Dendritic cell treated with granulocyte-macrophage colony-stimulating factor and Interleukin-4, amounts not matched to agents 40 ng/mL and 50 ng/mL, for 4 days (primary cell): Measurements from ENCODE around the gene ZMYM5.
A peak's percentile ranks its signal among the peaks of the same experiment; 100 is the strongest.
"Not testable (repeated sequence)": the region's sequence is repeated elsewhere in the genome, so short reads cannot be mapped to it uniquely, and the experiment has no call there.

ENCODE experiments used
- H3K27ac Mint-ChIP-seq: one replicate; pipeline ENCODE4 v1.8.0; 2022; ENCODE audit warnings: mild to moderate bottlenecking, mixed read lengths
- H3K27me3 Mint-ChIP-seq: one replicate; pipeline ENCODE4 v1.8.0; 2022; ENCODE audit warnings: mild to moderate bottlenecking, mixed read lengths
- H3K36me3 Mint-ChIP-seq: one replicate; pipeline ENCODE4 v1.8.0; 2022; ENCODE audit warnings: low read depth, mixed read lengths
- H3K4me1 Mint-ChIP-seq: one replicate; pipeline ENCODE4 v1.8.0; 2022; ENCODE audit warnings: low read depth, mixed read lengths
- H3K4me3 Mint-ChIP-seq: one replicate; pipeline ENCODE4 v1.8.0; 2022; ENCODE audit warnings: mild to moderate bottlenecking, moderate library complexity, mixed read lengths
- H3K9me3 Mint-ChIP-seq: one replicate; pipeline ENCODE4 v1.8.0; 2022; ENCODE audit warnings: mixed read lengths
- intact Hi-C: fragments of 100-400 bp; cut with micrococcal nuclease; formaldehyde crosslinking; loops from one replicate; pipeline ENCODE4 v1.15.0; 2022

The ZMYM5 gene

DNA sequence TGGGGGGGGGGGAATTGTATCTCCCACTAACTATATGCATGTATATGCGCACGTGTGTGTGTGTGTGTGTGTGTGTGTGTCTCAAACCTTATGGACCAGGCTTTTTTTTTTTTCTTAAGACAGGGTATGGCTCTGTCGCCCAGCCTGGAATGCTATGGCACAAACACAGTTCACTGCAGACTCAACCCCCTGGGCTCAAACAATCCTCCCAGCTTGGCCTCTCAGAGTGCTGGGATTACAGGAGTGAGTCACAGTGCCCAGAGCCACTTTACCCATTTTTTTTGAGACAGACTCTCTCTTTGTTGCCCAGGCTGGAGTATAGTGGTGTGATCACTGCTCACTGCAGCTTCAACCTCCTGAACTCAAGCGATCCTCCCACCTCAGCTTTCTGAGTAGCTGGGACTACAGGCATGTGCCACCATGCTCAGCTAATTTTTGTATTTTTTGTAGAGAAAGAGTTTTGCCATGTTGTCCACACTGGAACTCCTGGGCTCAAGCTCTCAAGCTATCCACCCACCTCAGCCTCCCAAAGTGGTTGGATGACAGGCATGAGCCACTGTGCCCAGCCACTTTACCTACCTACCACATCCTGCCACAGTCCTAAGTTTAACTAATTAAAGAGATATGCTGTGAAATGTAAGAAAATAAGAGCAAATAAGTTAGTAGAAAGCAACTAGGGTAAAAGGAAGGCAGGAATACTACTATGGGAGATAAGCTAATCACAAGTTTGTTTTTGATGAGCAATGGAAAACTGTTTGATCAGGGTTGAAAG lies 2.4 kb downstream of the ZMYM5 start:
- peaks cover 77% of the 10 kb centered on the region for H3K36me3 Mint-ChIP-seq
- H3K4me3 Mint-ChIP-seq = peak overlapping the region; percentile 95
- peaks cover 27% of the 10 kb centered on the region for H3K4me1 Mint-ChIP-seq
- no peaks in the 10 kb centered on the region for H3K9me3 Mint-ChIP-seq
- H3K27me3 Mint-ChIP-seq = no peaks in the 10 kb centered on the region
- intact Hi-C loops = loop anchor here (5.0 kb wide), 1 partner anchor 229 kb away; the partner anchor contains the start of gene MPHOSPH8
- H3K27ac Mint-ChIP-seq = no peak overlapping the region

DNA sequence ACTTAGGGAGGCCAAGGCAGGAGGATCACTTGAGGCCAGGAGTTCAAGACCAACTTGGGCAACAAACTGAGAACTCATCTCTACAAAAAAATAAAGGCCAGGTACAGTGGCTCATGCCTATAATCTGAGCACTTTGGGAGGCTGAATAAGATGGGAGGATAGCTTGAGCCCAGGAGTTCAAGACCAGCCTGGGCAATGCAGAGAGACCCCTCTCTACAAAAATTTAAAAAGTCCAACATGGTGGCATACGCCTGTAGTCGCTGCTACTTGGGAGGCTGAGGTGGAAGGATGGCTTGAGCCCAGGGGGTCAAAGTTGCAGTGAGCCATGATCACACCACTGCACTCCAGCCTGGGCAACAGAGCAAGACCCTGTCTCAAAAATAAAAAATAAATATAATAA lies 5.8 kb downstream of the ZMYM5 start:
- Mint-ChIP-seq H3K4me1 (peaks cover 27% of the 10 kb centered on the region), H3K36me3 (peaks cover 77% of the 10 kb centered on the region)
- H3K27me3 Mint-ChIP-seq, H3K27ac Mint-ChIP-seq, intact Hi-C loops, H3K9me3 Mint-ChIP-seq, H3K4me3 Mint-ChIP-seq: not testable (repeated sequence)

DNA sequence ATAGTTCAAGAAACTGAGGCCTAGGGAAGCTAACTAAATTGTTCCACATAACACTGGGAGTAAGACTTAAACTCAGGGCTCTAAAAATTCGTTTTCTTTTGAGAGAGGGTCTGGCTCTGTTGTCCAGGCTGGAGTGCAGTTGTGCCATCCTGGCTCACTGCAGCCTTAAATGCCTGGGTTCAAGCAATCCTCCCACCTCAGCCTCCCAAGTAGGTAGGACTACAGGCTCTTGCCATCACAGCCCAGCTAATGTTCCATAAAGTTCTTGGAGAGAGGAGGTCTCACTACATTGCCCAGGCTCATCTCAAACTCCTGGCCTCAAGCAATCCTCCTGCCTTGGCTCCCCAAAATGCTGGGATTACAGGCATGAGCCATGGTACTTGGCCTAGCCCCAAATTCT lies 10.7 kb downstream of the ZMYM5 start:
- H3K27ac Mint-ChIP-seq = no peak overlapping the region
- no peaks in the 10 kb centered on the region for H3K9me3 Mint-ChIP-seq
- H3K4me3 Mint-ChIP-seq = no peak overlapping the region
- H3K27me3 Mint-ChIP-seq = no peaks in the 10 kb centered on the region
- peaks cover 70% of the 10 kb centered on the region for H3K36me3 Mint-ChIP-seq
- intact Hi-C loops = no loop called here
- no peaks in the 10 kb centered on the region for H3K4me1 Mint-ChIP-seq

DNA sequence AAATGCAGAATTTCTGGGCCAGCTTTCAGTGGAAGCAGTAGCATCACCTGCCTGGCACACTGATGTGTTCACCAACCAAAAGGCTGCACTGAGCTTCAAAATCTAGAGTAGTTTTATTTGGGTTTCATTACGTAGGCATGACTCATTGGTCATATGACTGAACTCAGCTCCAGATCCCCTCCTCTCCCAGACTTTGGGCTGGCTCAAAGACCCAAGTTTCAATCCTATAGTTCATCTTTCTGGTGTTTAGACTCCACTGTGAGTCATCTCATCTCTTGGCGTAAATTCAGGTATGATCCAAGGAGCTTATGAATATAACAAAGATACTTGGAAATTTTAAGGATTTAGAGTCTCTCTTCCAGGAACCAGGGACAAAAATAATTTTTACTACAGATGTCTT lies 17.7 kb downstream of the ZMYM5 start:
- H3K27me3 Mint-ChIP-seq = no peaks in the 10 kb centered on the region
- H3K36me3 Mint-ChIP-seq = peaks cover 75% of the 10 kb centered on the region
- no peak overlapping the region for H3K27ac Mint-ChIP-seq
- H3K9me3 Mint-ChIP-seq = no peaks in the 10 kb centered on the region
- intact Hi-C loops = no loop called here
- no peak overlapping the region for H3K4me3 Mint-ChIP-seq
- peaks cover 5% of the 10 kb centered on the region for H3K4me1 Mint-ChIP-seq

DNA sequence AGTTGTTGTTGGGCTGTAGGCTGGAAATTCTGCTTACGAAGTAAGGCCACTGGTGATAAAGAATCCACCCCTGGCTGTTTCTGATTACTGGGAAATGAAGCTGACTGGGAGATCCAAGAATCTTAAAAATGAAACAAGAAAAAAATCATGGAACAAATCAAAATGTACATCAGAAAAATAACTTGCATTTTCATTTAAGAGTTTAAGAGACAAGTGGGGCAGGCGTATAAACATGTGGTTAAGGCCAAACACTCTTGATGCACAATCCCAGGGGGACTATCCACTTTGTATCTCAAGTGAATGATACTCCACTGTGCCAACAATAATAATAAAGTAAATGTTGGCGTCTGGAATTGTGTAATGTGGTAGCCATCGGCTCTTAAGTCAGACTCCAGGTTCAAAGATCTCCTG lies 24.6 kb downstream of the ZMYM5 start:
- Mint-ChIP-seq H3K27ac (no peak overlapping the region), H3K36me3 (peaks cover 83% of the 10 kb centered on the region), H3K4me3 (no peak overlapping the region), H3K27me3 (no peaks in the 10 kb centered on the region), H3K9me3 (no peaks in the 10 kb centered on the region), H3K4me1 (no peaks in the 10 kb centered on the region)
- intact Hi-C loops = no loop called here

DNA sequence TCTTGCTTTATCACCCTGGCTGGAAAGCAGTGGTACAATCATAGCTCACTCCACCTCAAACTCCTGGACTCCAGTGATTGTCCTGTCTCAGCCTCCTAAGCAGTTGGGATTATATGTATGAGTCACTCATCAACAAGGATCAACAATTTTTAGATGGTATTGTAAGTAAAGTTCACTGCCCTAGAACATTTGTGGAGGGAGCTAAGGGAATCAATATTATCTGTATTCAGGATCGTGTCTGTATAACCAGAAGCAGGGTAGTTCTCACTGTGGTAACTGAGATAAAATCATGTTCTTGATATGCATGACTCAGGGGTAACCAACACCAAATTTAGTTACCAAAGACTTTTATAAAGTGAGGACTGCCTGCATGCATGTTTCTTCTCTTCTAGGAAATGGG lies 27.0 kb downstream of the ZMYM5 start:
- Mint-ChIP-seq H3K27me3 (no peaks in the 10 kb centered on the region), H3K36me3 (peaks cover 84% of the 10 kb centered on the region), H3K4me1 (no peaks in the 10 kb centered on the region), H3K27ac (no peak overlapping the region), H3K4me3 (no peak overlapping the region), H3K9me3 (no peaks in the 10 kb centered on the region)
- intact Hi-C loops = no loop called here

DNA sequence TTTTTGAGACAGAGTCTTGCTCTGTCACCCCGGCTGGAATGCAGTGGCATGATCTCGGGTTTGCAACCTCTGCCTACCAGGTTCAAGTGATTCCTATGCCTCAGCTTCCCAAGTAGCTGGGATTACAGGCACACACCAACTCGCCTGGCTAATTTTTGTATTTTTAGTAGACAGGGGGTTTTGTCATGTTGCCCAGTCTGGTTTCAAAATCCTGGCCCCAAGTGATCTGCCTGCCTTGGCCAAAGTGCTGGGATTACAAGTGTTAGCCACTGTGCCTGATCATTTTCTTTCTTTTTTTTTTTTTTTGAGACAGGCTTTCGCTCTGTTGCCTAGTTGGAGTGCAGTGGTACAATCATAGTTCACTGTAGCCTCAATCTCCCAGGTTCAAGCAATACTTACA lies 28.7 kb downstream of the ZMYM5 start:
- Mint-ChIP-seq H3K27ac (no peak overlapping the region), H3K9me3 (no peaks in the 10 kb centered on the region), H3K36me3 (peaks cover 87% of the 10 kb centered on the region), H3K27me3 (no peaks in the 10 kb centered on the region), H3K4me1 (no peaks in the 10 kb centered on the region), H3K4me3 (no peak overlapping the region)
- intact Hi-C loops = no loop called here

DNA sequence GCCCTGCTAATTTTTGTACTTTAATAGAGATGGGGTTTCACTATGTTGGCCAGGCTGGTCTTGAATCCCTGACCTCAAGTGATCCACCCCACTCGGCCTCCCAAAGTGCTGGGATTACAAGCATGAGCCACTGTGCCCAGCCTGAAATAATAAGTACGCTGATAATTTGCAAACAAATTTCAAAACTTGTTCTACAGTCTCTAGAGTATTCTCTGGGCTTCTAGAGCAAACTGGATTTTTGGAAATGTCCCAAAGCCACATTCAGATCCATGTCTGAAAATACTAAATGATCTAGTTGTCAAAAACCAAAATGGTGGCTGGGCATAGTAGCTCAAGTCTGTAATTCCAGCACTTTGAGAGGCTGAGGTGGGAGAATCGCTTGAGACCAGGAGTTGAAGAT lies 40.8 kb downstream of the ZMYM5 start:
- Mint-ChIP-seq H3K27ac (no peak overlapping the region), H3K9me3 (no peaks in the 10 kb centered on the region), H3K4me3 (no peak overlapping the region), H3K27me3 (no peaks in the 10 kb centered on the region), H3K36me3 (peaks cover 80% of the 10 kb centered on the region), H3K4me1 (no peaks in the 10 kb centered on the region)
- intact Hi-C loops = no loop called here

DNA sequence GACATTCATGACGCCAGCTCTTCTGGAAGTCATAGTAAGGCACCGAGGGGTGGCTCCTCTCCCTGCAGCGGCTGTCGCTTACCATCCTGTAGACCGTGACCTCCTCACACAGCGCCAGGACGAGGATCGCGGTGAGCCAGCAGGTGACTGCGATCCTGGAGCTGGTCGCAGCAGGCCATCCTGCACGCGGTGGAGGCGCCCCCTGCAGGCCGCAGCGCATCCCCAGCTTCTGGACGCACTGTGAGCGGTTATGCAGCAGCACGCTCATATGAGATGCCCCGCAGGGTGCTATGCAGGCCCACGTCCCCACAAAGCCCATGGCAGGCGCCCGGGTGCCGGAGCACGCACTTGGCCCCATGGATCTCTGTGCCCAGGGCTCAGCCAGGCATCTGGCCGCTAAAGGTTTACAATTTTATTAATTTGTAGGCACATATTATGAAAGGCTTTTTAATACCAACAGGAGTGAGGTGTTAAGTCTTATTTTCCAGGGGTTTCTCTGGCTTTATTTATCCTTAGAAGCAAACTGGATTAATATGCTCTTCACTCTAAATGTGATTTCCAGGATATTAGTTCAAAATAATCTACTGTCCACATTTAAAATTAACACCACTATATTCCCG lies 45.1 kb downstream of the ZMYM5 start:
- H3K27ac Mint-ChIP-seq = no peak overlapping the region
- intact Hi-C loops = no loop called here
- no peaks in the 10 kb centered on the region for H3K9me3 Mint-ChIP-seq
- H3K4me3 Mint-ChIP-seq = no peak overlapping the region
- no peaks in the 10 kb centered on the region for H3K4me1 Mint-ChIP-seq
- no peaks in the 10 kb centered on the region for H3K27me3 Mint-ChIP-seq
- H3K36me3 Mint-ChIP-seq = peaks cover 61% of the 10 kb centered on the region

DNA sequence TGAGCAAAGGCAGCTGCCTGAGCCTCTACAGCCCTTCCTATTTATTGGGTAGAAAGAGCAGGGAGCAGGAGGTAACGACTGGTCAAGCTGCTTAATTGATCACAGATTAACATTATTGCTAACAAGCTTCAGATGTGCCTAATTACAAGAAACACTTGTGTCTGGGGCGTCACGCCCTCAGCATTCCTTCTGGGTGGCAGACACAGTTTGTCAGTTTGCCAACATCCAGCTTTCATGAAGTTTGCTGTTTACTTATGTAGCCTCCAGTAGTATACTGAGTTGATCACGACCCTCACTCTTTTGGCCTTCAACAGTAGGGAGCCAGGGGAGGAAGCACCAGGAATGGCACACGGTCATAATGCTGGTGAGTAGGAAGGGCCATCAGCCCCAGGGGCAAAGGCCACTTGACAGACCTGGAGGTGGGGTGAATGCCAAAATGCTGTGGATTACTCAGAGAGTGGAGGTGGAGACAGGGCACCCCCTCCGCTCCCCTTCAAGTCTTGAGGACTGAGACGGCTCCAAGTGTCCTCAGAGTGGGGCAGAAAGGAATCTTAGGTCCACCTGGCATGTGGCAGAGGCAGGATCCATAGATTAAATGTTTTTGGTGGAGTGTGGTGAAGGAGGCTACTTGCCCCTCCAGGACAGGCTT lies 45.8 kb downstream of the ZMYM5 start:
- intact Hi-C loops = no loop called here
- no peak overlapping the region for H3K27ac Mint-ChIP-seq
- no peak overlapping the region for H3K4me3 Mint-ChIP-seq
- H3K36me3 Mint-ChIP-seq = peaks cover 58% of the 10 kb centered on the region
- no peaks in the 10 kb centered on the region for H3K4me1 Mint-ChIP-seq
- no peaks in the 10 kb centered on the region for H3K9me3 Mint-ChIP-seq
- H3K27me3 Mint-ChIP-seq = no peaks in the 10 kb centered on the region

DNA sequence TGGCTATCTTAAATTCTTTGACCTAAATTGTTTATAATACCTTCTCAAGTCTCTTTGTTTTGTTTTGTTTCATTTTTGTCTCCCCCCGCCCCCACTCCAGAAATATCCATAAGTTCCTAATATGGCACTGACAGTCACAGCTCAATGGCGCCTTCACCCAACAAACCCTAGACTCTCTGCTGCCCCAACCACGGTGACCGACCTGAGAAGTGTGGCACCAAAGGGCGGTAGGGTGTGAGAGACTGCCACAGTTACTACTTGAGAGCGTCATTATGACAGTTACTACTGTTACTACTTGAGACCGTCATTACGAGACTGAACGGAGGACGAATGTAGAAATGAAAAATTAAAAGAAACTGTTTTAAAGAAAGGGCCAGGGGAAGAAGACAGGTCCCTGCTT lies 46.3 kb downstream of the ZMYM5 start:
- H3K27me3 Mint-ChIP-seq = no peaks in the 10 kb centered on the region
- H3K4me1 Mint-ChIP-seq = no peaks in the 10 kb centered on the region
- H3K9me3 Mint-ChIP-seq = no peaks in the 10 kb centered on the region
- peaks cover 61% of the 10 kb centered on the region for H3K36me3 Mint-ChIP-seq
- no peak overlapping the region for H3K27ac Mint-ChIP-seq
- no peak overlapping the region for H3K4me3 Mint-ChIP-seq
- intact Hi-C loops = no loop called here

DNA sequence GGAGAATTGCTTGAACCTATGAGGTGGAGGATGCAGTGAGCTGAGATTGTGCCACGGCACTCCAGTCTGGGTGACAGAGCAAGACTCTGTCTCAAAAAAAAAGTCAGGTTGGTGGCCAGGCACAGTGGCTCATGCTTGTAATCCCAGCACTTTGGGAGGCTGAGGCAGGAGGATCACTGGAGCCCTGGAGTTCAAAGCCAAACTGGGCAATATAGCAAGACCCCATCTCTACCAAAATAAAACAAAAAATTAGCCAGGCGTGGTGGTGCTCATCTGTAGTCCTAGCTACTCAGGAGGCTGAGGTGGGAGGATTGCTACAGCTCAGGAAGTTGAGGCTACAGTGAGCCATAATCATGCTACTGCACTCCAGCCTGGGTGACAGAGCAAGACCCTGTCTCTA lies 47.6 kb downstream of the ZMYM5 start:
- peaks cover 52% of the 10 kb centered on the region for H3K36me3 Mint-ChIP-seq
- H3K27ac Mint-ChIP-seq, H3K4me3 Mint-ChIP-seq, H3K9me3 Mint-ChIP-seq, intact Hi-C loops, H3K4me1 Mint-ChIP-seq, H3K27me3 Mint-ChIP-seq: not testable (repeated sequence)

DNA sequence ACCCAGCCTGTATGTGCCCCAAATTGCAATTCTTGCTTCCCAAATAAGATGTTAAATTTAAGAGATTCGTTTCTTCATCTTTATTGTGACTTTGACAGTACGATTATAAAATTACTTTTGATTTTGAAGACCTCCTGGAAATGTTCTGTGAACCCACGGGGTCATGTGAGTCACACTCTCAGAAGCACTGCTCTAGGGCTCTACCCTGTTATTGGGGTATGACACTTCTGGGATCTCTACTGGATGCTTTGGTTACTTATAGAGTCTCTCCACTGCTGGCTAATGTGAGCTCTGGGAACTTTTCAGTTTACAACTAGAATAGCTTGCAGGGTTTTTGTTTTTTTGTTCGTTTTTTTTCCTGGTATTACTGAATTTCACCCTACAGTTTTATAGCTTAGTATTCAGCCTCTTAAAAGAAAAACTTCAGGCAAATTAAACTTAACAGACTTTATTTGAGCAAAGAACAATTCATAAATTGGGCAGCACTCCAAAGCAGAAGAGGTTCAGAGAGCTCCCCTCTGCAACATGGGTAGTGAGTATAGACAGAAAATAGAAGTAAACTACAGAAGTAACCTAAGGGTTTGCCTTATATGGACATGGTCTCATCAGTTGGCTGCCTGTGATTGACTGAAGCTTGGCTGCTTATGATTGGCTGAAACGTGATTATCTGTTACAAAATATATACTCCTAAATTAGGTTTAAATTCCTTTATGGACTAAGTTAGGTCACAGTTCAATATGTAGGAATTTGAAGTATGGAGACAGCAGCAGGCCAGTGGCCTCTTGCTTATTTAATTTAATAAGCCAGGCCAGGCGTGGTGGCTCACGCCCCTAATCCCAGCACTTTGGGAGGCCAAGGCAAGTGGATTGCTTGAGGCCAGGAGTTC lies 52.2 kb downstream of the ZMYM5 start:
- H3K27ac Mint-ChIP-seq = no peak overlapping the region
- H3K9me3 Mint-ChIP-seq = no peaks in the 10 kb centered on the region
- H3K4me3 Mint-ChIP-seq = no peak overlapping the region
- H3K36me3 Mint-ChIP-seq = peaks cover 22% of the 10 kb centered on the region
- H3K4me1 Mint-ChIP-seq = no peaks in the 10 kb centered on the region
- intact Hi-C loops = no loop called here
- no peaks in the 10 kb centered on the region for H3K27me3 Mint-ChIP-seq

DNA sequence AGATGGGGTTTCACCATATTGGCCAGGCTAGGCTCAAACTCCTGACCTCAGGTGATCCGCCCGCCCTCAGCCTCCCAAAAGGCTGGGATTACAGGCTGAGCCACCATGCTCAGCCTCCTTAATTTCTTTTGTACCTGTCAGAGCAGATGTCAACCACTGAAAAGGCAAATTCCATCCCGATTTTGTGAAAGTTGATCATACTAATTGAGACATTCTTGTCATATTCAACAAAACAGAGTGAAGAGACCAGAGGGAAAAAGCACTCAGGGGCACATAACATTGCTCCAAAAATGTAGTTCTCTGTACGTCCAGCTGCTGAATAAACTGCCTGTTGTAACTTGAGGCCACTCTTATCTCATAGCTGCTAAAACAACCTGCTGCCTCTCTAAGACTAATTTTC lies 53.3 kb downstream of the ZMYM5 start:
- no peaks in the 10 kb centered on the region for H3K9me3 Mint-ChIP-seq
- intact Hi-C loops = no loop called here
- no peak overlapping the region for H3K27ac Mint-ChIP-seq
- no peak overlapping the region for H3K4me3 Mint-ChIP-seq
- H3K36me3 Mint-ChIP-seq = peaks cover 26% of the 10 kb centered on the region
- H3K27me3 Mint-ChIP-seq = no peaks in the 10 kb centered on the region
- H3K4me1 Mint-ChIP-seq = no peaks in the 10 kb centered on the region
